DMS53 treated with DMSO at 0.1 percent for 48 hours (cell line): Measurements from ENCODE around the gene MAP2K5.

Experiments used
- DNase-seq: peaks from one replicate; lab custom pipeline; 2025; ENCODE audit not compliant: unreplicated experiment; lab: John Stamatoyannopoulos, UW

Gene MAP2K5

DNA sequence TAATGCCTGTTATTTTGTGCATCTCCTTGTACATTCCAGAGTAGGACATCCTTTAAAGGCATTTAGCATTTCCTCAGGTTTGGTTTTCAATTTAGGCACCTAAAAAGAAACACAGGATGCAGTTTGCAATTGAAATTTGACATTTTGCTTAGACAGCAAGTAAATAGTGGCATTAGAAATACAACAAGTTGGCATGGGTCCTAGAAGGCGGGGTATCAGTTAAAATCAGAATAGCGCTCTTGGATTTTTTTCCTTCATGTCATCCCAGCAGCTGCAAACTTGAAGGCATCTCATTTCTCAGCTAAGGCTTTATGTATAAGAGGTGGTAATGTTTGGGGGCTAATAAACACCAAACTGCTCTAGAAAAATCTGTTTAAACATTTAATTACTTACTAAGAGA, 235.3 kb downstream of the MAP2K5 start:
- no peak for DNase-seq

DNA sequence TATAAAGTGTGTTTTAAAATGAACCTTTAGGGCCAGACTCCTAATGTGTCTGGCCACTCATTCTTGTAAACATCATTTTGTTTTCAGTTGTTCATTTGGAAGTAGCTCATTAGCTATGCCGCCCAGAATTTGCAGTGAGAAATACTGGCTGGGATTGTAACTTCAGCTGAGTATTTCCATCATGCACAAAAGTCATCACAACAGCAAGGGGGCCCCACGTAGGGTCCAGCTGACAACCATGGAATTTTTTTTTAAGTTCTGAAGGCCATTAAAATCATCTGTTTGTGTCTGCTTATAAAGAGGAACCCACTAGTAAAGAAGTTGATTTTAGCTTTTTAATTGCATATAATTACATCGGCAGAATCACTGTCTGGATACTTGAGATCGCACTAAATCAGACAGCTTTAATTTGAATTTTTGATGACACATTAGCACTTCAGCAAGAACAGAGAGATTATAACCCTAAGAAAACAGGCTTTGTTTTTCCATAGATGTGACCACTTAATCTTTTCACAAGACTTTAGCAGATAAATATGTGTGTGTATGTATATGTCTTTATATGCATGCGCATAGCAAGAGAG, 236.6 kb downstream of the MAP2K5 start:
- DNase-seq = no peak

DNA sequence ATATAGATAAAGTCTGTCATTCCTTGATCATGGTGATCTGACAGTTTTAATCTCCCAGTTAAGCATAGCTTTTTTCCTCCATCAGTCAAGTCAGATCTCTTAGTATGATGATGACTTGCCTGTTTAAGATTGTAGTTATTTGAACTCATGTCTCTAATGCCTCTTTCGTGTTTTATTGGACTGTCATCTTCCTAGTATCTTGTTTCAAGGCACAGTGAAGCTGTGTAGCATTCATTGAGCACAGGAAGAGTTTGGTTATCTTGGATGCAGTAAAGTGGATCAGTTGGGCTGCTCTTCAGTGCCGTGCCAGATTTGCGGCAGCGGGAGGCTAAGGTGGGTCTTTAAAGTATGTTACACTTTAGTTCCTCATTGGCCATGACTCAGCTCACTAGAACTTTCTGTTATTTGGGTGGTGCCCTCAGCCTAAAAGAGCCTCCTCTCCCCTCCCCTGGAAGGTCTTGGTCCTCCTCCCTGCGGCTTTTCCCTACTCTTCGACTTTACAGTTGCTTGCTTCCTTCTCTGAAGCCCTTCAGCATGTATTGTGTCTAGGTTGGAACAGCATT, 237.1 kb downstream of the MAP2K5 start:
- no peak for DNase-seq

DNA sequence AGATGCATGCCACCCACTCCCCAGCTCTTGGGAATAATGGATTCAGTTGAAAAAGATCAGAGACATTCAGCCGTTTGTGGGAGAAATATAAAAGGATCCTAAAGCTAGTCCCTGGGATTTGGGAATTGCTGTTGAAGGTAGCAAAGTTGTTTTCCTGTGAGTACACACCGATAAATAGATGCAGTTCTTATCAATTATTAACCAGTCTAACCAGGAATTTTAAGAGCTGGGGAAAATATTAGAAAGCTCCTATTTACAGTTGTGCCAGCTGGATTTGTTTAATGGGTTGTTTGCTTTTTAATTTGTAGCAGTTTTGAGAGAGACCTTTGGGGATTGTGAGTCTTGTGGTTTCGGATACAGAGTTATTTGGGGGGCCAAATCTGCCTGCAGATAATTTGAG, 238.6 kb downstream of the MAP2K5 start:
- DNase-seq = no peak

DNA sequence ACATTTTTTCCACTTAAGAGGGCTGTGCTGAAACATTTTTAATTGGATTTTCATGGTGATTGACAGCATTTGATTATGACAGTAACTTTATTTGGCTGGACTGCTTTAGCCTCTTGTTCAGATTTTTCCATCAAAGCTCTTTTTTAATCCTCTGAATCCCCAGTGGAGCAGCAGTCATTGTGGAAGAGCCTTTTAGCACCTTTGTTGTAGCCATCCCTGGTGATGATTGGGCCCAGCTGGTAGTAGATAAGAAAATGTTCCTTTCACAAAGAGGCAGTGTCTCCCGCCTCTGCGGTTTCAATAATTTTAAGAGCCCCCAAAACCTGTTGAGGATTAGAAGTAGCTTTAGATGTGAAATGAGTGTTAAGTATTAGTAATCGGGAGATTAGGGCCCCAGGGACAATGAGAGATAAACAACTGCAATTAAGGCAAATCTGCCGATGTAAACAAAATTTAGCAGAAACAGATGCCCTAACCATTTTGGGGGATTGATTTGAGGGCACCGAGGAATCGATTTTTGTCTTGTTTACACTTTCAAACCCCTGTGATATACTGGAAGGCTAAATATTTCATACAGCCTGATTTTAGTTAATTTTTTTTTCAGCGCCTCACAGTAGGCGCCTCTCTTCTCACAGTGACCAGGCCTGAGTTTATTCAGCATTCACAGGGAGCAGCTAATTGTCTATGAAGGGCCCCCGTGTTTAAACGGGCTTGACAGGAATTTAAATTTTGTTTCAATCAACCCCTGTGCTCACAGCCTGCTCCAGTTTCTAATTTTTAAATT, 239.6 kb downstream of the MAP2K5 start:
- DNase-seq = no peak

DNA sequence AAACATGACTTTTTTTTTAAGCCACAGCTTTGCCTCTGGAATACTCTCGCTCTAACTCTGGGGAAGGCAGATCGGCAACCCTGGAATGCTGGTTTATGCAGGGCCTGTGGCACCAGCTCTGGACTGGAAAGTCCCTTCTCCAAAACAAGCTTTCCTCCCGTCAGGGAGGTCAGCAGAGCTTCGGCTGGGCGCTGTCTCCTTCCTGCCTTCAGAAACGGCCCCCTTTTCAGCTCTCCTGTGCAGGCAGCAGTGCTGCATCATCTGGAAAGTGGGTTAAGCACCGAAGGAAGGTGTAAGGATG, 240.1 kb downstream of the MAP2K5 start:
- DNase-seq = no peak

DNA sequence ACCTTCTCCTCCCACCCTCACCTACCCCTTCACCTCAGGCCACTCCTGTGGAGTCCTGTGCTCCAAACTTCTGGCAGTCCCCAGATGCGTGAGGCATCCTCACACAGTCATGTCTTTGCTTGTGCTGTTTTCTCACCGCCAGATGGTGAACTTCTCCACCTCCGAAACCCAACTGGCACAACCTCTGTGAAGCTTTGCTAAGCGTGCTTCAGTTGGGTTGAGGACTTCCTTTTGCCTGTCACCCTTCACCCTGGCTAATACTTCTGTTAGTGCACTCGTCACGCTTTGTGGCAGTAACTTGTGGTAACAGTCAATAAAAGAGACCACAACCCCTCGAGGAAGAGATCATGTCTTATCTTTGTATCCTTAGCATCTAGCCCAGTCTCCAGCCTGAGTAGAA, 240.8 kb downstream of the MAP2K5 start:
- no peak for DNase-seq

DNA sequence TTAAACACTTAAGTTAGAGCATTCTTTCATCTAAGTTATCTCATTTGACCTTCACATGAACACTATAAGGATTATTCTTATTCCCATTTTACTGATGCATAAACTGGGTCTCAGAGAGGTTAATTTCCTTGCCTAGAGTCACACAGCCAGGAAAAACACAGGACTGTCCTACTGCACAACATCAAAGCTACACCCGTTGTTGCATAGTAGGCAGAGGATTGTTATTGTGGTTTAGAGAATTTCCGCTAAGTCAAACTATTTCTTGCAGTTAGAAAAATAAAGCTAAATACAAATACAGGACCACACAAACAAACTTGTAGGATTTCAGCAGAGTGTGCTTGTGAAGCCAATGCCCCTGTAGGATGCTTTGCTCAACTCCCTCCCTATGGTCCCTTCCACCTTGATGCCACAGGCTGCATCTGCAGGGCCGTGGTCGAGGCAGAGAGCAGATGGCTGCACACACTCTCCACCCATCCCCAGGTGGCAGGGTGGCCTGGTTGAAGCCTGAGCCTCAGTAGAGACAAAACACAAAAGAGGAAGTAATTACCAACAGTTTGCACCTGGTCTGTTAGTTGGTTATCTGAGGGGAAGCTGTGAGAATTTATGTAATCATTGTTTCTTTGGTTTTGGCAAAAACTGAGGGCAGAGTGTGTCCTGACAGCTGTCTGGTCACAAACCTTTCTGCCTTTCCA, 241.7 kb downstream of the MAP2K5 start:
- no peak for DNase-seq

DNA sequence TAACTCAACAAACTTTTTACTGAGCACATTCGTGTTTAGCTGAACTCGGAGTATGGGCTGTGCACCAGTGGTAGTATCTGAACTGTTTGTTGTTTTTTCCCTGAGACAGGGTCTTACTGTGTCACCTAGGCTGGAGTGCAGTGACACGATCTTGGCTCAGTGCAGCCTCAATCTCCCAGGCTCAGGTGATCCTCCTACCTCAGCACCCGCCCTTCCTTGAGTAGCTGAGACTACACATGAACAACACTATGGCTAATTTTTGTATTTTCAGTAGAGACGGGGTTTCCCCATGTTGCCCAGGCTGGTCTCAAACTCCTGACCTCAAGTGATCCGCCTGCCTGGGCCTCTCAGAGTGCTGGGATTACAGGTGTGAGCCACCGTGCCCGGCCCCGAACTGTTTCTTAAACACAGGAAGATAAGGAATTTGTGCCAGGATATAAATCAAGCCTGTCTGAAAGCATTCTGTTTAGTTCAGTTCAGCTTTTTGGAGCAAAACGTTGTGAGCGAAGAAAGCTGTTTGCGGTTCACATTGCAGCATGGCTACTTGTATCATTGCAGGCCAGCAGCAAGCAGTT, 242.4 kb downstream of the MAP2K5 start:
- DNase-seq = no peak

DNA sequence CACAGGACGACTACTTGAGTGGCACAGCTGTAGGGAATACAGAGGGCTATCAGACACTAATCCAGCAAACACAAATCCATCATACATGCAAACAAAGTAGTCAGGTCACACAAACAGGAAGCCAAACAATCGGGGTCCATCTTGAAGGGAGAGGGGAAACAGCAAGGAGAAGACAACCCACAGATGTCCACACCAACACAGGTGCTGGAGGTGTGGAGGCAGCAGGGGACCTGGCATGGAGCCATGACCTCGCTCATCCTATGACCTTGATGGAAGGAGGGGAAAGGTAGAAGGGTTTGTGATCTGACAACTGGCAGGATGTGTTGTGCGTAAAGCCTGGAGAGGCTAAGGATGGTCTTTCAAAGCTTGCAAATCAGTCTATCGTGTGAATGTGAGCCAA, 242.9 kb downstream of the MAP2K5 start:
- no peak for DNase-seq

DNA sequence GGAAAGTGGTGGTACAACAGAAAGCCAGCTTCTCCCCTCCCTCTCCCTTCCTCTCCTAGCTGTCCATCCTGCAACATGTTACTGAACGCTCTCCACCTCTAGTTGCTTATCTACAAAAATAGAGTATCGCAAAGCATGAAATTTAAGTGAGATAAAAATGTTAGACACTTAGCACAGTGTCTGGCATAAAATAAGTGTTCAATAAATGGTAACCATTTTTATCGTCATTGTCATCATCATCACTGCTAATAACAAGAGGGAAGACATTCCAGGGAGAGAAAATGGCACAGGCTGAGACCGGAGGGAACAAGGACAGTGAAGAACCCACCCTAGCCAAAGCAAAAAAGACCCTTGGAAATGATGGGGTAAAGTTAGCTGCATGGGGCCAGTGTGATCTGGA, 244.1 kb downstream of the MAP2K5 start:
- DNase-seq = no peak

DNA sequence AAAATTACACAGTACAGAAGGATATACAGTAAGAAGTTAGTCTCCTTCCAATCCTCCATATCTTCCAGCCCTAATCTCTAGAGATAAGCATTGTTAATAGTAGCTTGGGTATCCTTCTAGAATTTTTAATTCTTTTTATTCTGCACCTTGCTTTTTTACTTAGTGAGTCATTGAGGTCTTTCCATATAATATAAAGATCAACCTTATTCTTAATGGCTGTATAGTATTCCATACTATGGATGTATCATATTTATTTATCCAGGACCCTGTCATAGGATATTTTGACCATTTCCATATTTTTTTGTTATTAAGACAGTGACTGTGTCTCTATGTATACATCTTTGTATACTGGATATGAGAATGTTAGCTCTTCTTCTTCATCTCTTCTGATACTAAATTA, 246.5 kb downstream of the MAP2K5 start:
- no peak for DNase-seq

DNA sequence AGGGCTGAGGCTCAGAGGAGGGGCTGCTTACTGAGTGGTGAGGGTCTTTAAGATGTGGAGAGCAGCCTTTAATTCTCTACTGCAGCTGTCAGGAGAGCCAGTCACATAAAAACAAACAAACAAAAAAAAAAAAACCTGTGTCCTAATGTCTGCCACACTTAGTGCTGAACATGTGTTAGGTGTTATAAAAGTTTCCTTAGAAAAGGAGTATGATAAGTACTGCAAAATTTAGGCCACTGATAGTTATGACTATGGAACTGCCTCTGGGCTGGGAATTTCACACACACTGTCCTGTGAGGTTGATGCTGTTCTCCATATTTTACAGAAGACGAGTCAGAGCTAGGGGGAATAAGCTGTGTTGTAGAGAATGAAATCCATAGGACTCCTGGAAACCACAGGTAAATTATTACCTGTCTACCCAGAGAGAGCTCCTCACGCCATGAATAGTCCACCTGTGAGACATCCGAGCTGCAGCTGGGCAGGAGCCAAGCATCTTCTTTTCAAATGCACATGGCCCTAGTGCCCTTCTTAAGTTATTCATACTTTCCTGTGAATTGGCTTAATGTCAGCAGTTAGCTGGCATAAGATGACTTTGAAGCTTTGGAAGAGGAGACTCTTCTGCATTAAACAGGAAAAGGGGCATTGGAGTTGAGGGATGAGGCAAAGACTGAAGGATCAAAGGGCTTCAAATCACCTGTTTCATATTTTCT, 248.3 kb downstream of the MAP2K5 start:
- no peak for DNase-seq

DNA sequence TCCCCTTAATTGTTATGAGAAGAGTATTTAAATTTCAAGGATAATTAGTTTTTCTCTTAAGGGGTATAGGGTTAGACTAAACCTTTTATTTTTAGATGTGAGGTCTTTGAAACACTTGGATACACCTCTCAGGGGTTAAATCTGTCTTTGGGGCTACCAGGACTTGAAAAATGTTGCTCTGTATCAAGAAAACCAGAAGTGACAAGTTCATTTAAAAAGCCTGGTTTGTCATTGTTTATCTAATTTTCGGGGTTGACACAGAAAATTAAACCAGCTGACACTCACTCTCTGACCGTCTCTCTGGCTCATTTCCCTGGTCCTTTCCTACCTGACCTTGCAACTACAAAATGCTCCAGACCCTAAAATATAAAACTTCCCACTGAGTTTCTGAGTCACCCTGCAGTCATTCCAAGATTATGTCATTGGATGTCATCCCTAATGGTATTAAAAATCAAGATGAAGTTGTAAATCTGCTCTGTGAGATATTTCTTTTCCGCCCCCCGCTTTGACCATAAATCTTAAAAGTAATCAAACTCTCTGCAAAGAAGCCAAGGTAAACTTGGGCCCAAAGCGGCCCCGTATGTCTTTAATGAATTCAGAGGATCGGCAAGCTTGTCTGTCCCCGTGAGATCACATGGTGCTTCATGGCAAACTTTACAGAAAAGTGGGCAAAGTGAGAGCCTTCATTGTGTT, 249.9 kb downstream of the MAP2K5 start:
- DNase-seq = no peak

DNA sequence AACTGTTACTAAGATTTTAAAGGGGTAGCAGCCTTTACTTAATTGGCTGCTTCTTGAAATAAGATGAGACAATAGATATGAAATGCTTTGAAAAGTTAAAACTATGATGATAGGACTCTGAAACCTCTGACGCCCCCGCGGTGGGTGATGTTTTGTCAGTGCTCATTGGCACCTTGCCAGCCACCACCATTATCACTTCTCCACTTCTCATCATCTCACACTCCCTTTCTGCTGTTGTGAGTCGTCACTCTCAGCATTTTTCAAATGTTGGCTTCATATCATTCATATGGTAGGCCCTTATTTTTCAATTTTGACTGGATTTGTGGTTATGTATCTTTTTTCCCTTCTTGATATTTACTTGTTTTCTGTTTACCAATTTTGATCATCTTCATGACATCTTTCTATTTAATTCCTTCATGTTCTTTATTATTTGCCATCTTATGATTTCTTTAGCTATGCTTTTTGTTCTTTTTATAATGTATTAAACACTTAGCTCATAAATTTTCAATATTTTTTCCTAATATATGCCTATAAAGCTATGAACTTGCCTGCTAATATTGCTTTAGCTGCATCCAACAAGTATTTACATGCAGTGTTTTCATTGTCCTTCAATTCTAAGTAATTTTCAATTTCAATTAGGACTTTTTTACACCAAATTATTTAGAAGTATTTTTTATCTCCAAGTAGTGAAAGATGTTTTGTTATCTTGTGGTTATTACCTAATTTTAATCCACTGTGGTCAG, 252.5 kb downstream of the MAP2K5 start:
- DNase-seq = no peak

DNA sequence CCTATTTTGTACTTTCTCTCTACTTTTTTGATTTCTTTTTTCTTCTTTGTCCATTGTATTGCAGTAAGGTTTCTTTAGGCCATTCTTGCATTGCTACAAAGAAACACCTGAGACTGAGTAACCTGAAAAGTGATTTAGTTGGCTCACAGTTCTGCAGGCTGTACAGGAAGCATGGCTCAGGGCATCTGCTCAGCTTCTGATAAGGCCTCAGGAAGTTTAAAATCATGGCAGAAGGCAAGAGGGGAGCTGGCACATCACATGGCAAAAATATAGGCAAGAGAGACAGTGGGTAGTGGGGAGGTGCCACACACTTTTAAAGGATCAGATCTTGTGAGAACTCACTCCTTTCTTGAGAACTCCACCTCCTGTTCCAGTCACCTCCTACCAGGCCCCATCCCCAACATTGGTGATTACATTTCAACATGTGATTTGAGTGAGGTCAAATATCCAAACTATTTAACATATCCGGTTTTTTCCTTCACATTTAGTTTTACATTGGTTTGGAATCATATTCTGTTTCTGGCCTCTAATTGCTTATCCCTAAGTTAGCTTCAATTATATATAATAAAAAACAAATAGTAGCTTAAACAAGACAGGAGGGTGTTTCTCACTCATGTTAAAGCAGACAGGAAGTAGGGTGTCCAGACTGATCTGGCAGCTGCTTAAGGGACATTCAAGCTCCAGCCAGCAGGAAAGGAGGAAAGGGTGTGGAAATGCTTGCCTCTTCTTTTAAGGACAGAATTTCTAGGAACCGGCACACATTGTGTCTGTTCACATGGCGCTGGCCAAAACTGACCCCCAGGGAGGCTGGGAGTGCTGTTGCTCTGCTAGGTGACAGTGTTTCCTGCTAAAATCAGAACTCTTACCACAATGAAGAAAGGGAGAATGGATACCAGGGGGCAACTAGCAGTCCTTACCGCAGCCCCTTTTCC, 254.0 kb downstream of the MAP2K5 start:
- DNase-seq = no peak

DNA sequence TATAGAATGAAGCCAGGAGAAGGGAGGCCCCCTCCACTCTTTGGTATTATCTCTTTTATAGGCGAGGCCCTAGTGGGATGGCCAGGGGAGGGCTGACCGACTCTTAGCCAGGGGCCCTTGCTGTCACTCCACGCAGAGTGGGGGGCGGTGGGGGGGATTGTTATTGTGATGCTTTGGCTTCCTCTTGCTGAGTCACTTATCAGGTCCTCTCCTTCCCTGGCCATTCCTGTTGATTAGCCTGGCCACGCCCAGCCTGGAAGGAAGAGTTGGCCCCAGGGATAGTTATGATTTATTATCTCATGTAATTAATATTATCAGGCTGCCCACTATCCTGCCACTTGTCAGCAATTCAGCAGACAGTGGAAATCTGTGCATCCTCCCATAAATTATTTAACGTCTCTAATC, 257.3 kb downstream of the MAP2K5 start:
- no peak for DNase-seq

DNA sequence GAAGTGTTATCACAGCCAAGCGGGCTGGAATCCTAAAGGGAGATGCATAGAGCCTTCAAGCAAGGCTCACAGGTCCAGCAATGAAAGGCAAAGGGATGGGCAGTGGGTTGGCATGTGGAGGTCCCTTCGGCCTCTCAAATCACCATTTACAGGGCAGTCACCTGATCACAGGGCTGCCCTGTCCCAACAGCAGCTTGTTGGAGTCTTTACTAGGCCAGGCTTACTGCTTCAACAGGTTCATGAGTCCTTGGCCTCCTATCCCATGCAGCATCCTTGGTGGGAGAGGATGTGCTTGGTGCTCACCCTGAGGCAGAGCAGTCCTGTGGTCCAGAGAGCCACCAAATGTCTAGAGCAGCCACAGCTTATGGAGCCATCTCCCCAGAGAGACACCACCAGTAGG, 258.6 kb downstream of the MAP2K5 start:
- DNase-seq = no peak
